Bronchial epithelial cell (primary cell): ENCODE measurements around the gene PSD4. TPM values are rescaled to one million over a fixed set of nuclear protein-coding genes. Genes with fewer than 3 reads are reported as not detected.

Experiments
- DNase-seq: peaks from one replicate; pipeline ENCODE4 v3.0.0-alpha.2; 2010; ENCODE audit warnings: low read depth
- FAIRE-seq: peaks from 2 replicates; lab custom pipeline; 2011; peaks lifted over from hg19 to GRCh38; lab: Jason Lieb, UNC
- H3K27me3 ChIP-seq: 2 replicates; pipeline ENCODE4 v1.5.1; 2011; ENCODE audit warnings: low read length; ENCODE audit not compliant: control insufficient read depth, insufficient read depth
- H3K36me3 ChIP-seq: 2 replicates; pipeline ENCODE4 v1.5.1; 2011; ENCODE audit warnings: low read length; ENCODE audit not compliant: control insufficient read depth, insufficient read depth
- H3K4me3 ChIP-seq: 2 replicates; pipeline ENCODE4 v1.5.1; 2011; ENCODE audit warnings: mild to moderate bottlenecking, low read depth, low read length, control low read depth
- total RNA-seq: library from RNA; depleted of rRNA; stranded (reverse); fragments of >200 nt; gene quantifications from 2 replicates; pipeline ENCODE4 v1.2.1, GENCODE V29; 2014
- TF ChIP-seq, protein P1 (sequence below): IDR thresholded peaks from 2 replicates; pipeline ENCODE4 v1.5.1; 2011; ENCODE audit warnings: mild to moderate bottlenecking, moderate library complexity, low read length, control low read depth, inconsistent platforms; ENCODE audit not compliant: insufficient read depth, severe bottlenecking

PSD4 gene
- total RNA-seq, 1 donor from 2014 or later: 25.0 TPM

DNA sequence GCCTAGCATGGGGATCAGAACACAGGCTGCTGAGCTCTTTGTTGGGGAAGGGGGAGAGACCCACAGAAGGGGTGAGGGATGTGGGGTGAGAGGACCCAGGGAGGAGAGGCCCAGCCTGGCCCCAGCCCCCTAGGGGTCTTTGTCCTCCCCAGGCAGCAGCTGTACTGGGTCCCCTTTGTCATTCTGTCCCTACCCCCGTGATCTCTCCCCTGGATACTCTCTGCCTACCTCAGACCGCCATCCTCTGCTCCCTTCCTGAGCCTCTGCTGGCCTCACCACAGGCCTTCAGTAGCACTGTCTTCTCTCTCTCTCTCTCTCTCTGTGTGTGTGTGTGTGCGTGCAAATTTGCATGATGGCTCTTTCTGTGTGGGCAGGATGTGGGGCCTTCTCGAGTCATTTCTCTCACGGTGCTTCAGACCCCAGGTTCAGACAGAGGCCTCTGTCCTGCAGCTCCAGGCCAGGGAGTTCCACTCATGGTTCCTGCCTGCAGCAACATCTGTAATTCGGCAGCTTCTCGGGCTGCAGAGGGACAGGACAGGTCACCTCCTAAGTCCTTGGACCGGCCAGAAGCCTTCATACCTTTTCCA, 1.4 kb downstream of the PSD4 start:
- FAIRE-seq (no peak), DNase-seq (no peak)
- Histone ChIP-seq H3K27me3 (no peaks in the 10 kb centered on the region), H3K36me3 (no peaks in the 10 kb centered on the region), H3K4me3 (no peak overlapping the region)
- TF ChIP-seq, protein P1, sequence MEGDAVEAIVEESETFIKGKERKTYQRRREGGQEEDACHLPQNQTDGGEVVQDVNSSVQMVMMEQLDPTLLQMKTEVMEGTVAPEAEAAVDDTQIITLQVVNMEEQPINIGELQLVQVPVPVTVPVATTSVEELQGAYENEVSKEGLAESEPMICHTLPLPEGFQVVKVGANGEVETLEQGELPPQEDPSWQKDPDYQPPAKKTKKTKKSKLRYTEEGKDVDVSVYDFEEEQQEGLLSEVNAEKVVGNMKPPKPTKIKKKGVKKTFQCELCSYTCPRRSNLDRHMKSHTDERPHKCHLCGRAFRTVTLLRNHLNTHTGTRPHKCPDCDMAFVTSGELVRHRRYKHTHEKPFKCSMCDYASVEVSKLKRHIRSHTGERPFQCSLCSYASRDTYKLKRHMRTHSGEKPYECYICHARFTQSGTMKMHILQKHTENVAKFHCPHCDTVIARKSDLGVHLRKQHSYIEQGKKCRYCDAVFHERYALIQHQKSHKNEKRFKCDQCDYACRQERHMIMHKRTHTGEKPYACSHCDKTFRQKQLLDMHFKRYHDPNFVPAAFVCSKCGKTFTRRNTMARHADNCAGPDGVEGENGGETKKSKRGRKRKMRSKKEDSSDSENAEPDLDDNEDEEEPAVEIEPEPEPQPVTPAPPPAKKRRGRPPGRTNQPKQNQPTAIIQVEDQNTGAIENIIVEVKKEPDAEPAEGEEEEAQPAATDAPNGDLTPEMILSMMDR: no peak

DNA sequence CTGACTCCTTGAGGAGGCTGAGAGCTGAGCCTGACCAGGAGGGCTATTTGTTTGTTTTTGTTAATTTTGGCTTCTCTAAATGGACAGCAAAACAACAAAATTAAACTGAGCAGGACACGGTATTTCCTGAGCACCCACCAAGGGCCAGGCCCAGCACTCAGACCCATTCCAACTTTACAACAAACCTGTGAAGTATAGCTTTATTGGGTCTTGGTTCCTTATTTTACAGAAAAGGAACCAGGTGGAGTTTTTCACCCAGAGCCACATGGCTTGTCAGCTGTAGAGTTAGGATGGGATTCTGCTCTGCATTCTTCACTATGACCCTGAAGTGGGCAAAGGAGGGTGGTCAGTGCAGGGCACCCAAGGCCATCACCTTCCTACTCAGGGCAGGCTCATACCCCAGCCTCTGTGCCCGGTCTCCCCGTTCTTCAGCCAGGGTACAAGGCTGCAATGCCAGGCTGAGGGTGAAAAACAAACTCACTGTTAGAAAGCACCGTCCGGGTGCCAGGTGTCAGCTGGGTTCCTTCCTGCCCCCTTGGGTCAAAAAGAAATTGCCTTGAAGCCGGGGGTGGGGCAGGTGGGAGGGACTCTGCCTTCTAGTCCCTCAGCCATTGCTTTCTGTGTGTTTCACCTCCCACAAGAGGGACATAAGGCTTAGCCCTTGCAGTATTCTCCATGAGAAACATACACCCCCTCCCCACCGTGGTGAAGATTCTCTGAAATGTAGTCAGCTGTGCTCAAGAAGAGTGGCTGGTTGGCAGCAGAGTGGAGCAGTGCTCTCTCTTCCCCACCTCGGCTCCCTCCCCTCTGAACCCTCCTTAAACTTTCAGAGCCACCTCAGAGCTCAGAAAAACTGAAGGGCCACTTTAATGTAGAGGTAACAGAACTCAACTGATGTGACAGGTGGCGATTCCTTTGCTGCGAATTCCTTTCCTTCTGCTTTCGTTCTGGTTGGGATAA, 2.2 kb downstream of the PSD4 start:
- TF ChIP-seq, protein P1: no peak
- DNase-seq: no peak
- no peaks in the 10 kb centered on the region for H3K36me3 ChIP-seq

DNA sequence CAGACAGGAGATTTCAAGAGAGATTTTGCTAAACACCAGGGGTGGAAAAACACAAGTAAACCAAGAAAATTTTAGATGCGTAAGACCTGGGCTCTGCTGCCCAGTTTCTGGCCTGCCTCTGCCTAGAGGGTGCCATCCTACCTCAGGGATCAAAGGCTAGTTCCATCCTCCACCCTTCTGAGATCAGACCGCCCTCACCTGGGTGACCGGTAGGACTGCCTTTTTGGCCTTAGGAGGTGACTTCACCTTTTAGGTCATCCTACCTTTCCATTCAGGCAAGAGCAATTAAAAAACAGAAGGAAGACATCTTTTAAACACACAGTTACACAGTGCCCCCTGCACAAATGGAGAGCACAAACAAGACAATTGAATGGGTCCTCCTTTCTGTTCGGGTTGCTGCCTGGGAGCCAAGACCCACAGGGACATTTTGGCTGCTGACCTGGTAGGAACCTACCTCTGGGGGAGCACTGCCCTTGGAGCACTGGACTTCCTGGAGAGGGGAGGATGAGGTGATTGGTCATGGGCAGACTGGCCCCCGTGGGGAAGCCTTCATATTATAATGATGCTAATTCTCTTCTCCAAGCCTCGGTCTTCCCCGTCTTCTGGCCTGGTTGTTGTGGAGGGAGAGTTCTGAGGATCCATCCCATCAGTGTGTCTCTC, 3.1 kb downstream of the PSD4 start:
- DNase-seq: no peak
- Histone ChIP-seq H3K27me3 (no peaks in the 10 kb centered on the region), H3K36me3 (no peaks in the 10 kb centered on the region), H3K4me3 (no peak overlapping the region)
- TF ChIP-seq, protein P1: no peak
- no peak for FAIRE-seq

More for the DNA sequence above, 2.2 kb downstream of the PSD4 start:
- H3K4me3 ChIP-seq: no peak overlapping the region
- FAIRE-seq: peak; percentile 47
- no peaks in the 10 kb centered on the region for H3K27me3 ChIP-seq

DNA sequence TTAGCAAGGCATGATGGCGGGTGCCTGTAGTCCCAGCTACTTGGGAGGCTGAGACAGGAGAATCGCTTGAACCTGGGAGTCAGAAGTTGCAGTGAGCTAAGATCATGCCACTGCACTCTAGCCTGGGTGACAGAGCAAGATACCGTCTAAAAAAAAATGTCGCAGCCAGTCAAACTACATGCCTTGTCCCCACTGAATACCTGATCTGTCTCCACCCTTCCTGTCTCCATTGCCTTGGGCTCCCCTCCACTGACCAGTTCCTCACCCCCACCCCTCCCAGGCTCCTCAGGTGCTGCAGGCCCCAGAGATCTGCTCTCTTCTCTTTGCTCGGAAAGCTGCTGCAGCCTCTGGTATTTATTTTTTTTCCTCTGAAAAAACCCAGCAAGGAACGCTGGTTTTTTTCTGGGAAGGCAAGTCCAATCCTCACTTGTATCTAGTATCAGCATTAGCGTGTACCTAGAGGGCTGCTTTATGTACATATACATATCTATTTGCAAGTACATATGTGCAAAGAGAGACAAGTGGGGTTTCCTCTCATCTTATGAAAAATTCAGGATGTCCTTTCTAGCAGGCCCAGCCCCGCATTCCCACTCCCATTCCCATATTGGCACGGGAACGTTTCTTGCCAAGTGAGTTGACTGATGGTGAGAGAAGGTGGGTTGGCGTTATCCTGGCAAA, 4.4 kb downstream of the PSD4 start:
- no peaks in the 10 kb centered on the region for H3K27me3 ChIP-seq
- H3K36me3 ChIP-seq: peaks cover 4% of the 10 kb centered on the region
- TF ChIP-seq, protein P1: no peak
- FAIRE-seq (no peak), DNase-seq (no peak)
- H3K4me3 ChIP-seq: no peak overlapping the region

DNA sequence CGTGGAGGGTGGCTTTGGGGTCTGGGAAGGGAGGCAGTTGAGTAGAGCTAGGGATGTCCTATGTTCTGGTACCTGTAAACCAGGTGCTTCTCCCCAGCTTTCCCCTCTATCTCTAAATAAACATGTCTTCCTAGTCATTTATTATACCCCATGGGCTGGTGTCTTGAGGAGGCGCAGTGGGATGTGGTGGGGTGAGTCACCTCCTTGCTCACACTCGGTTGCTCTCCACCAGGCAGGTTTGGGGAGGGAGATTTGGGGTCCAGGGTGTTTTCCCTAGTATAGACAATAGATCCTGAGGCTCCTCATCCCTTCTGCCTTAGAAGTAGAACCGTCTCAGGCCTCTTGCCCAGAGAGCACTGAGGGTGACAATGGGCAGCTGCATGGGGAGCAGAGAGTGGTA, 5.1 kb downstream of the PSD4 start:
- FAIRE-seq: no peak
- Histone ChIP-seq H3K36me3 (peaks cover 4% of the 10 kb centered on the region), H3K4me3 (no peak overlapping the region), H3K27me3 (no peaks in the 10 kb centered on the region)
- no peak for DNase-seq
- TF ChIP-seq, protein P1: no peak
